ENCODE data around the gene ASB12.
"Not testable (repeated sequence)": the region's sequence is repeated elsewhere in the genome, so short reads cannot be mapped to it uniquely, and the experiment has no call there.

ASB12 gene

GRCh38 chrX:64230123-64230970 is at the start of gene ASB12:
TSS of gene ASB12 (minus strand) at chrX:64230607. CDS start at chrX:64225650, 4,957 bp downstream.
- no peak for DNase-seq

DNA sequence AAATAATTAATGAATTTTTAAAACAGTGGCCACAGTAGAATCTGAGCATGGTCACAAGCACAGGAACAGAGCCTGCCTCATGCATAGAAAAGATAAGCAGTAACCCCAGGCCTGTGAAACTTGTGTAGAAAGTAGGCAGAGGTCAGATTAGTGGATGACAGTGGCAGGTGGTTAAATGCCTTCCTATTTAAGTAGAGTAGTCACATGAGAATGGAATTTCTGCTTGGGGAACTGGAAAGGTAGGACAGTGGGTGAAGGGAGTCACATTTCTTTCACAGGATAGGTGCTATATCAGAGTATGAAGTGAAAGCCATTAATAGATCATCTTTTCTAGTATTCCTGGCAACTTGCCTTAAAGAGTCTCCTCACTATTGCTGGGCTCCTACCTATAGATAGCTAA is 34.9 kb upstream of the ASB12 start:
- no peak for DNase-seq

GRCh38 chrX:64229154-64229553 is 1.3 kb downstream of the ASB12 start:
- DNase-seq, result no peak

- DNase-seq, result no peak
These were observed 12.4 kb downstream of the ASB12 start for GRCh38 chrX:64218023-64218422.

DNA sequence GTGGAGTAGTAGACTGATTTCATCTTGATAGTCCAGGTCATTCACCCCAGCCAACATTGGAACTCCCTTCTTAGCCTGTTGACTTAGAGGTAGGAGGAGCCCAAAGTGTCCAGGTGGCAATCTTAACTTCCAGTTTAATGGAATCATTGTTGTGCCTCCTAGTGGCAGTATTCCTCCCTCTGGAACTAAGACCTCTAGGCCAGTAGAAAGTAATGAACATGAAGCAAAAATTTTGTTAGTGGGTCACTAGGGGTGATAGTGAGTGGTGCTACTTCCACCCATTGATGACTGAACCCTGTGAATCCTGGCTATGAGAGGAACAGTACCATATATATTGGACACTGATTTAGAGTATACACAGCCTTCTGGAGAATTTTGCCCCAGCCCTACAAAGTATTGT is 16.4 kb downstream of the ASB12 start:
- DNase-seq, result not testable (repeated sequence)

DNA sequence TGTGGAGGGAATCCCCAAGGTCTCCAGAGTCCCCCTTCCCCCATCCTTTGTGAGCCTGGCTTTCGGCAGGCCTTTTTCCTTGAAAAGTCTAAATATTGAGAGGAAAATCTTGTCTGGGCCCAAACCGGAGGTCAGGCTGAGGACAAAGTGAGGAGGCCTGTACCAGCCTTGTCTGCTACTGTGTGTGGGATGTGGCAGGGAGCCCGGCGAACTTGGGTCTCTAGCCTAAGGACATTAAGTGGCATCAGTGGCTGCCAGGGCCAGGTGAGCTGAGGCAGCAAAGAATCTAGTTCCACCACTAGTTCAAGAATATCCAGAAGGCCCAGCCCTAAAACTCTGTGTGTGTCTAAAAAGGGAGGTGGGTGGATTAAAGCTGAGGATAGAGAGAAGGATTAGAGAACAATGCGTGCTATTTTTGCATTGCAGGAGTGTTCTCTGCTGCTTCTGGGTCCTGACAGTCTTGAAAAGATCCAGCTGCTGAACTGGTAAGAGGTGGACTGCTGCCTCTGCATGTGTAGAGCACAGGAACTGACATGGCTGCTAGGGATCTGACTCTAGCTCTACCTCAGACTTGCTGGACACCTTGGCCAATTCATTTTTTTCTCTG is 23.7 kb downstream of the ASB12 start:
- DNase-seq, result no peak

GRCh38 chrX:64205735-64206501 is 24.5 kb downstream of the ASB12 start:
- peak; percentile 75 for DNase-seq

DNA sequence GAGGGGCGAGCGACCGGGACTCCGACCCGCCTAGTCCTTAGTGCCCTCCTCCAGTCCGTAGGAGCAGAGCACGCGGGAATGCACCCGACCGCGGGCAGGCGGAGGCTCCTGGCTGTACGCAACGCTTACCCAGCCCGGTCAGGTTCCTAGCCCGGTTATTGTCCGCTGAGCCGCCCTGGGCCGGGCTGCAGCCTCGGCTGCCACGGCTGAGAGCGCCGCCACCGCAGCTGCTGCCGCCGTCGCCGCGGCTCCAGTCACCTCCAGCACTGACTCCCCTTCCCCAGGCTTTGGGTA is 25.0 kb downstream of the ASB12 start, which contains the start of gene AMER1:
AMER1 (minus strand) TSS at position 268 of the 294 bp plus-strand sequence. CDS start 12,422 bp downstream, outside the sequence.
- no peak for DNase-seq

GRCh38 chrX:64204701-64205440 is 25.5 kb downstream of the ASB12 start:
- DNase-seq, result no peak

GRCh38 chrX:64204252-64204651 is 26.2 kb downstream of the ASB12 start:
- DNase-seq, result no peak

GRCh38 chrX:64202808-64203325 is 27.5 kb downstream of the ASB12 start:
- no peak for DNase-seq

GRCh38 chrX:64198036-64198435 is 32.4 kb downstream of the ASB12 start:
- DNase-seq, result no peak

DNA sequence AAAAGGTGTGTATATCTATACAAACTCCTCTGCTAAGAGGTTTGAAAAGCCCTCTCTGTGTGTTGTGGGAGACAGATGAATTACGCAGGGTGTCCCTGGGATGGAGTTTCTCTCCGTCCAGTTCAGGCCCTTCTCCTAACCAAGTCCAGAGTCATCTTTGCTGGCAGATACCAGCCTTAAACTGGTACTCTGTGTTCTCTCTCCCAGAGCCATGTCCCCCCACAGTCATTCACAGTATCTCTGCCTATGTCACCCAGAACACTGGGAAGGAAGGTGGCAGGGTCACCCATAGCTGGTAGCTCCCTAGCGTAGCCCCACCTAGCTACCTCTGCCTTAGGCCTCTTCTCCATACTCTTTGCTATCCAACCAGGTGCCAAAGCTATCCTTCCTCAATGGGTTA is 33.8 kb downstream of the ASB12 start:
- DNase-seq, result no peak

DNA sequence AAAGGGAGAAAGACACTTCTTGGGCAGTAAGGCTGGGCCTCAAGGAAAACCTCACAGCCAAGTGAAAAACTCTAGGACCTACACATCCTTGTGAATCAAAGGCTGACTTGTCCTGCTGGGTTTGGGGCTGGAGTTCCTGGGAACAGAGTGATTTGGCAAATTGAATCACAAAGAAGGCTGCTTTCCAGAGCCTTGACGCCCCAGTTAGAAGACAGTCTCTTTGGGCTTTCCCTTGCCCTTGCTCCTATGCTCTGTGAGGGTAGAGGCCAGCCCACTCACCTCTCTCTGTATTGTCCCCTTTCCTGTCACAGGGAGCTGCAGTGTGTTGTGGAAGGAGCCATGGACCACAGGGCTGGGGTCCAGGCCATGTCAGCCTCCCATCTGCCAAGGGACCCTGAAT is 34.5 kb downstream of the ASB12 start:
- DNase-seq, result no peak

DNA sequence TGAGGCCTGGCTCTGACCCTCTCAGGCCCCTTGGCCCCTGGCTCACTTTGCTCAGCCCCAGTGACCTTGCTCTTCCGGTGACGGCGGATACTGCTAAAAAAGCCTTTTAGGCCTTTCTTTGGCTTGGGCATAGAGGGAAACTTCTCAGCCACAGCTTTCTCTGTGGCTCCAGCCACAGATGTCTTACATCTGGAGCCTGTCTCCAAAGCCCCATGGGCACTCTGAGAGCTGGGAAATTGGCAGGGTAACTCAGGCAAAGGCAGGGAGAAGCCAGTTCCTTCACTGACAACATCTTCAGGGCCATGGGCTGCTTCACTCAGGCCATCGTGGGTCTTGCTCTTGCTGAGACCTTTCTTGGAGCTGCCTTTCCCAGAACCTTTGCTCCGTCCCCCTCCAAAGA is 37.7 kb downstream of the ASB12 start:
- no peak for DNase-seq

DNA sequence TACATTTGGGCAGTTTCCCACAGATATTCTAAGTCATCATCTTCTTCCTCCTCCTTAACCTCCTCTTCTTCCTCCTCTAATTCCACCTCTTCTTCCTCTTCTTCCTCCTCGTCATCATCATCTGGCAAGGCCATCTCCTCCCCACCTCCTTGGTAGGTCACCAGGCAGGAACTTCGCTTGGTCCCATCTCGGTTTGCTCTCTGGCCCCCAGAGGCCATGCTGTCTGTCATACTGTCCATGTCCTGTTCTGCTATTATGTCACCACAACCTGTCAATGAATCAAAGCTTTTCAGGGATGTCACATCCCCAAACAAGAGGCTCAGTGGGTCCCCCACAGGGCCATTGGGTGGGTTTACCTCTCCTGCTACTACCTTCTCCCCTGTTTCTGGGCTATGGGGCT is 38.4 kb downstream of the ASB12 start:
- no peak for DNase-seq

DNA sequence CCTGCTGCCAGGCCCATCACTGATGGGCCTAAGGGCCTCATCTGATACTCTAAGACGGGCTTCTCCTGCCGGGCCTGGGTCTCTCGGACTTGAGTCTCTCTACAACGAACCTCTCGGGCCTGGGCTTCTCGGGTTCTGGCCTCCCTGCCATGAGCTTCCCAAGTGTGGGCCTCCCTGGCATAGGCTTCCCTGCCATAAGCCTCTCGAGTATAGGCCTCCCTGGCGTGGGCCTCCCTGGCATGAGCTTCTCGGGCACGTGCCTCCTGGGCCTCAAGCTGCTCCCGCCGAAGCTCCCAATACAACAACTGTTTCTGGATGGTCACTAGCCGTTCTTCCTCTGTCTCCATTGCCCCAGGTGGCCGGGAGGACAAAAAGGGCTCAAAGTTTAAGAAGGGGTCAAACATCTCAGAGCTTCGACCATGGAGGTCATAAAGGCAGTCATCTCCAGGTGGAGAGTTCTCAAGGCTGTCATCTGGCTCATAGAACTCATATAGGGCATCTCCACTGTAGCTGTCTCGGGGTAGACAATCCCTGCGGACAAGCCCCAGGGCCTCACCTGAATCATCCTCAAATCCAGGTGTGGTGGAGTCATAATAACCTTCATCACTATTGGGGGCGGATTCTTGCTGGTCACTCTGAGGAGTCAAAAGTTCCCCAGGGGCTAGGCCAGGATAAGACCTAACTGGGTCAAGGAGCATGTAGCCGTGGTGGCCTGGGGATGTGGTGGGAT is 39.0 kb downstream of the ASB12 start:
- no peak for DNase-seq

GRCh38 chrX:64190136-64190740 is 40.2 kb downstream of the ASB12 start:
- DNase-seq, result no peak

DNA sequence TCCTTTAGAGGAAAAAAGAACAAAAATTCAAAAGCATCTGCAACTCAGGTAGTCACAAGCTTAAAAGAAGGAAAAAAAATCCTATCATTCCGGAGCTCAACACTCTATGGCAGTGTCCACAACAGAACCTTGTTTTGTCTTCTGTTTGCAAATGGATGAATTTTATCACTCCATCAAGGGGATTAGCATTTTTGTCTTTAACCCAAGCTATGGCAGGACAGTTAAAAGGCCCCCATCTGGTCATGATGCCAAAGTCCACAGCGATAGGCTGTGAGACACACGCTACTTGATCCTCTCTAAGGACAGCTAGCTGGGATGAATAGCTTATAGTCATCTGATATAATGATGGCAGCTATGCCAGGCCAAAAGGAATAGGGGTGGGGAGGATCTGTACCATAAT is 41.5 kb downstream of the ASB12 start:
- DNase-seq, result no peak

DNA sequence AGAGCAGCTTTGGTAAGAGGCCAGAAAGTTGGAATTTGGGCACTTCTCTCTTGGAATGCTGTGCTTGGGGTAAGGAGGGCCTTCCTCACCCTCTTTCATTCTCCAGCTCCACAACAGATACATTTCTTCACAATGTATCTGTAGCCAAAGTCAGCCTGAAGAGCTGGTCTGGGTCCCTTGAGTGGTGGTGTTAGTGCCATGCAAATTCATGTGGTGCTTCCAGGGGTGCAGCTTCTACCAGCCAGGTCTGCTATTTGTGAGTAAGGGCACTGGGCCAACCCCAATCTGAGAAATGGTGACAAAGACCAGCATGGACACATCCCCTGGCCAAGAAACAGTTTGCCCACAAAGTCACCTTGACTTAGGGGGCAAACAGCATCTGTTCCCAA is 42.7 kb downstream of the ASB12 start:
- no peak for DNase-seq

GRCh38 chrX:64186974-64187761 is 43.2 kb downstream of the ASB12 start:
- no peak for DNase-seq
